H1 (cell line): Measurements from ENCODE around the gene SOX6.

ENCODE experiments used
- EGR1 ChIP-seq: IDR thresholded peaks from 2 replicates; pipeline ENCODE4 v1.6.1; 2011; ENCODE audit warnings: low read depth, low read length, borderline replicate concordance
- EP300 ChIP-seq, 2 experiments: IDR thresholded peaks; 1 replicate in 1 of 2; 2 replicates in 1 of 2; pipeline ENCODE4 v1.6.1; 2011 to 2012; ENCODE audit warnings: low read depth in 2 of 2, low read length in 2 of 2, mild to moderate bottlenecking in 2 of 2, borderline replicate concordance in 1 of 2, inconsistent platforms in 1 of 2, moderate library complexity in 1 of 2
- EZH2 ChIP-seq: fragments of 200-600 bp; sonication (generic); IDR thresholded peaks from 2 replicates; pipeline ENCODE4 v1.7.1; 2012; ENCODE audit warnings: low read depth, mild to moderate bottlenecking, moderate library complexity, low read length, inconsistent platforms; ENCODE audit not compliant: severe bottlenecking
- JUN ChIP-seq: IDR thresholded peaks from 2 replicates; pipeline ENCODE4 v1.6.1; 2011; ENCODE audit warnings: low read depth, mild to moderate bottlenecking, improper control_type of control experiment, low read length
- POLR2A ChIP-seq, 2 experiments: IDR thresholded peaks; 1 replicate in 1 of 2; 2 replicates in 1 of 2; pipeline ENCODE4 v1.6.1; 2011; ENCODE audit warnings: low read depth in 2 of 2, low read length in 2 of 2, mild to moderate bottlenecking in 2 of 2; ENCODE audit errors: control extremely low read depth in 1 of 2
- POLR2AphosphoS5 ChIP-seq: IDR thresholded peaks from 2 replicates; pipeline ENCODE4 v1.6.1; 2011; ENCODE audit warnings: low read depth, low read length
- RFX5 ChIP-seq: IDR thresholded peaks from 2 replicates; pipeline ENCODE4 v1.6.1; 2011; ENCODE audit warnings: low read depth, low read length, improper control_type of control experiment, borderline replicate concordance
- TAF1 ChIP-seq: IDR thresholded peaks from 2 replicates; pipeline ENCODE4 v1.6.1; 2011; ENCODE audit warnings: mild to moderate bottlenecking, low read depth, low read length
- YY1 ChIP-seq: IDR thresholded peaks from 2 replicates; pipeline ENCODE4 v1.6.1; 2011; ENCODE audit warnings: low read depth, mild to moderate bottlenecking, low read length
- TF ChIP-seq, protein P1 (sequence below), 3 experiments: IDR thresholded peaks; 1 replicate in 2 of 3; 2 replicates in 1 of 3; pipeline versions ENCODE4 v1.5.1 to v1.6.1; 2011; ENCODE audit warnings: low read length in 3 of 3, mild to moderate bottlenecking in 3 of 3, inconsistent platforms in 2 of 3, low read depth in 1 of 3, moderate library complexity in 1 of 3; ENCODE audit not compliant: insufficient read depth in 1 of 3; ENCODE audit errors: control extremely low read depth in 1 of 3
- TF ChIP-seq, protein P2 (sequence below): IDR thresholded peaks from 2 replicates; pipeline ENCODE4 v1.6.1; 2011; ENCODE audit warnings: low read depth, mild to moderate bottlenecking, low read length; ENCODE audit not compliant: insufficient read depth

DNA sequence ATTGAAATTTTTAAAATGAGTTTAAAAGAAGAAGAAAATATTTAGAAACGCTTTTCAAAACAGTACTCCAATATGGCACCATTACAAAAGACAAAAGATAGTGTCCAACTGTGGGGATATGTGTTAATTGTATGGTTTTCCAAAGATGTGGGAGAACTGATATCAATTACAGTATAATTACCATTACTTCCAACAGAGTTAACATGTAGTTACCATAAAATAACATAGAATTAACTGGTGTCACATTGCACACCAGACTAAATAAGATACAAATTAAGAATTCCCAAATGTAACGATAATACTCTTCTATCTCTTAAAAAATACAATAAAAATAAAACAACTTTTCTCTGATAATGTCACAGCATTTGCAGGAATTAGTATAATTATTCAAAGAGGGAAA is 329.5 kb downstream of the SOX6 start:
- TF ChIP-seq TAF1 (no peak), RFX5 (no peak), EZH2 (no peak), YY1 (no peak), POLR2A (IDR thresholded peaks at IDR 0.05; ENCODE audit: control extremely low read depth in 1 of 2, low read depth in 2 of 2, low read length in 2 of 2) (no peak), POLR2AphosphoS5 (no peak), JUN (no peak), EP300 (IDR thresholded peaks at IDR 0.05; ENCODE audit: borderline replicate concordance in 1 of 2, low read depth in 2 of 2, low read length in 2 of 2) (no peak), EGR1 (no peak)
- TF ChIP-seq, protein P1, sequence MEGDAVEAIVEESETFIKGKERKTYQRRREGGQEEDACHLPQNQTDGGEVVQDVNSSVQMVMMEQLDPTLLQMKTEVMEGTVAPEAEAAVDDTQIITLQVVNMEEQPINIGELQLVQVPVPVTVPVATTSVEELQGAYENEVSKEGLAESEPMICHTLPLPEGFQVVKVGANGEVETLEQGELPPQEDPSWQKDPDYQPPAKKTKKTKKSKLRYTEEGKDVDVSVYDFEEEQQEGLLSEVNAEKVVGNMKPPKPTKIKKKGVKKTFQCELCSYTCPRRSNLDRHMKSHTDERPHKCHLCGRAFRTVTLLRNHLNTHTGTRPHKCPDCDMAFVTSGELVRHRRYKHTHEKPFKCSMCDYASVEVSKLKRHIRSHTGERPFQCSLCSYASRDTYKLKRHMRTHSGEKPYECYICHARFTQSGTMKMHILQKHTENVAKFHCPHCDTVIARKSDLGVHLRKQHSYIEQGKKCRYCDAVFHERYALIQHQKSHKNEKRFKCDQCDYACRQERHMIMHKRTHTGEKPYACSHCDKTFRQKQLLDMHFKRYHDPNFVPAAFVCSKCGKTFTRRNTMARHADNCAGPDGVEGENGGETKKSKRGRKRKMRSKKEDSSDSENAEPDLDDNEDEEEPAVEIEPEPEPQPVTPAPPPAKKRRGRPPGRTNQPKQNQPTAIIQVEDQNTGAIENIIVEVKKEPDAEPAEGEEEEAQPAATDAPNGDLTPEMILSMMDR (IDR thresholded peaks at IDR 0.05; ENCODE audit: control extremely low read depth in 1 of 3, insufficient read depth in 1 of 3, low read depth in 1 of 3, low read length in 3 of 3) = no peak
- TF ChIP-seq, protein P2, sequence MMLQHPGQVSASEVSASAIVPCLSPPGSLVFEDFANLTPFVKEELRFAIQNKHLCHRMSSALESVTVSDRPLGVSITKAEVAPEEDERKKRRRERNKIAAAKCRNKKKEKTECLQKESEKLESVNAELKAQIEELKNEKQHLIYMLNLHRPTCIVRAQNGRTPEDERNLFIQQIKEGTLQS = no peak
